NOMO-1 treated with dmso at 0.1 percent for 144 hours (cell line): ENCODE measurements around the gene RALGPS1.

Experiments used
- DNase-seq: peaks from one replicate; lab custom pipeline; 2025; ENCODE audit not compliant: unreplicated experiment; lab: John Stamatoyannopoulos, UW

RALGPS1 gene

DNA sequence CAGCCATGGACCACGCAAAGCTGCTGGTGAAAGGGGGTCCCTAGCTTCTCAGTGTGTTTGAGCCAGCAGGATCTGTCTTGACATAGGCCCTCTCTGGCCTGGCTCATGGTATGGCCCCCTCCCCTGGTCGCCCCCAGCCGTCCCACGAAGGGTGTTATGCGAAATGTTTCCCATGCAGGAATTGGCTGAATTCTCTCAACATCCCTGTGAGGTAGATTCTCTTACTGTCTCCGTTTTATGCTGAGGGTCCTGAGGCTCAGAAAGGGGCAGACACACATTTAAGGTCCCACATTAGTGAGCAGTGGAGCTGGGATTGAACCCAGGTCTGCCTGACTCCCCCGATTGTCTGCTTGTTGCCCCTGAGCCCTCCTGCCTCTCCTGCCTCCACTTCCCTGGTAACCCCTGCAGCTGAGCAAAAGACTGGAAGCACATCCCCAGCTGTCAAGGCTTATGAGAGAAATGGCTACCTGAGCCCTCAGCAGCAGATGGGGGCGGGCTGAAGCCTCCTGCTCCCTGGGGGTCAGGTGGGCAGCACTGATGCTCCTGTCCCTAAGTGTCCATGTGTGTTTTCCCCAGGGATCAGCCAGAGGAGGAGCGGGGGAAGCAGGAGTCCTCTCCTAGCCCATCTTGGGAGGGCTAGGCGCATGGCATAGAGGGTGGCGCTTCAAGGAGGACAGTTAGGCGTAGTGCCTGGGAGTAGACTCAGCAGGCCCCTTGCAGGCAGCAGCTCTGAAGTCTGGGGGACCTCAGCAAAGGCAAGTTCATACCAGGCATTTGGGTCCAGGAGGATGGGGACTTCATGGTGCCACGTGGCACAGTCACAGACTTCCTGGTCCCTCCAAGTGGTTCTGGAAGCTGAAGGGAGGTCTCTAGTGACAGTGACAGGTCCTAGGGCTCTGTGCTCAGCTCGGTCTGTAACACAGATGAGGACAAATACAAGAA, 301.0 kb downstream of the RALGPS1 start:
- no peak for DNase-seq

DNA sequence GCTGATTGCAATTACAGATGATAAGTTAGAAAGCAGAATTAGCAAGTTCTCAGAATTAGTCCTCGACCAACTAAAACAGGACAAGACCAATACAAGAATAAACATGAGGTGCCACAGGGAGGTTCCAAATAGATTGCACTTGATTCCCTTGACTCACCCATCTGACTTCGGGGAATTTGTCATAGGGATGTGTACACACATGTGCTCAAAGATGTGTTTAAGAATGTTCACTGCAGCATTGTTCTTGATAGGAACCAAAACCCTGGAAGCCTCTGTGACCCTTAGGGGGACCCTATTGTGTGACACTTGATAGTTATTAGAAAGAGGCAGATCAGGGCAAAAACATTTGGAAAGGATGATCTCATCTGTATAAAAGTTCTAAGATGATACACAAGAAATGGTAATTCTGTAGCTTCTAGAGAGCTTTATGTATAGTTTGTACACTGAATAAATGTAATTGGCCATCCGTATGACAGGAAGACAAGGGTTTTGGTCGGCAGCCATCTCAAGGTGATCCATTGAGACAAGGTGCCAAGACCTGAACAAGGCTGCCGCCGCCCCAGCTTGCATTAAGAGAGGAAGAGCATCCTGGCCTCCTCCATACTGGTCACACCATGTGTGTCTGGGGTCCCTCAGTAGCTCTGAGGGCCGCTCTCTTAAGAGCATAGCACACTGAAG, 301.8 kb downstream of the RALGPS1 start:
- no peak for DNase-seq

DNA sequence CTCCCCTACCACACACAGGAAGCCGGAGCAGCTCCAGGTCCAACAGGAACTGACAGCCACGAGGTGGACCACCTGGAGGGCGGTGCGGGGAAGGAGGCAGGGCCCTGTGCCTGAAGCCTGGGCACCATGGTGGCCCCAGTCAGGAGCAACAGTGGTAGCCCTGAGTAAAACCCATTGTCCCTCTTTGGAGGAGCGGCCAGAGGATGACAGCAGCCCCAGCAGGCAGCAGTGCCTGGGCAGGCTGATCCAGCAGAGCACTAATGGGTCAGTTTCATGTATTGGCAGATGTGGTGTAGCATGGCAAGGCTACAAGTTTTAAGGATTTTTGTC, 302.3 kb downstream of the RALGPS1 start:
- no peak for DNase-seq

DNA sequence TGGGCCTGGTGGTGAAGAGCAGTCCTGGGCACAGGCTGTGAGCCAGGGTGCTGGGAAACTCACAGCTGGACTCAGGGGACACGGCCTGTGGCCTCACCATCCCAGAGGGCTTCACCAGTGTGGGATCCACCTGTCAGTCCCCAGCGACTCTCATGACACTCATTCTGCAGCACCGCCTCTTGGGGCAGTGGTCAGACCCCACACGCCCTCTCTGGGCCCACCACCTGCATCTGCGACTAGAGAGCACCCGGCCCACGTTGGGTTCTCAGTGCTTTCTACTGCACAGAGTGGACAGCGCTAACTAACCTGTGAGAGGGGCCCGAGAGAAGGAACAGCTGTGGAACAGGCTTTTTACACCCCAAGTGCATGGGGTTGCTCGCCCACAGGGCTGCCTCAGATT, 304.2 kb downstream of the RALGPS1 start:
- DNase-seq = no peak

DNA sequence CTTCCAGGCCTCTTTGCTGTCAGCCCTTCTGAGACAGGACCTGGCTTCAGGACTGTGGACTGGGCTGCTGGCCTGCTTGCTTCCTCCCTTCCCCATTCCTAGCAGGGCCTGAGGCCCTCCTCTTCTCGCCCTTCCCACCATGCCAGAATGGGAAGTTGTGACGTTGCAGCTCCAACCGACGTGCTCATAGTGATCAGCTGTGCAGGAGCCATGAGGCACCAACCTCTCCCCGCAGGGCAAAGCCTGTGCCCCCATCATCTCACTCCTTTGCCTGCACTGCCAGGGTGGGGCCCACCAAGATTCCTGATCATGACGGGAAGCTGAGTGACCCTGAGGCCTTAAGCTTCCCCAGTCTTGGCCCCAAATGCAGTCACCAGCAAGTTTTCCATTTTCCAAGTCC, 304.9 kb downstream of the RALGPS1 start:
- no peak for DNase-seq

DNA sequence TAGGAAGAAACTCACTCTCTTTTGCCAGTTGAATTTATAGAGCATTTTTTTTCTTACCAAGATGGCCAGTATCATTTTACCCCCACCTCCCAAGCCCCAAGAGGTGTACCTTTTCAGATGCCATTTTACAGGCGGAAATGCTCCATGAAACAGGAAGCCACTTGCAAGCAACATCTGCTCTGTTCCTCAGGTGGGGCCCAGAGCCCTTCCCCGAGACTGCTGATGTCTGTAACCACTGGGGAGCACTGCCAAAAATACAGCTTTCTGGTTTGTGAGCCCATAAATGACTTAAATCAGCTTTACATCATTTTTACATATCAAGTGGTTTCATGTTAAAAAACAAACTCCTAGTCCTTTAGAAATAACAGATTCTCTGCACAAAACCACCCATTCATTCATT, 307.1 kb downstream of the RALGPS1 start:
- no peak for DNase-seq

DNA sequence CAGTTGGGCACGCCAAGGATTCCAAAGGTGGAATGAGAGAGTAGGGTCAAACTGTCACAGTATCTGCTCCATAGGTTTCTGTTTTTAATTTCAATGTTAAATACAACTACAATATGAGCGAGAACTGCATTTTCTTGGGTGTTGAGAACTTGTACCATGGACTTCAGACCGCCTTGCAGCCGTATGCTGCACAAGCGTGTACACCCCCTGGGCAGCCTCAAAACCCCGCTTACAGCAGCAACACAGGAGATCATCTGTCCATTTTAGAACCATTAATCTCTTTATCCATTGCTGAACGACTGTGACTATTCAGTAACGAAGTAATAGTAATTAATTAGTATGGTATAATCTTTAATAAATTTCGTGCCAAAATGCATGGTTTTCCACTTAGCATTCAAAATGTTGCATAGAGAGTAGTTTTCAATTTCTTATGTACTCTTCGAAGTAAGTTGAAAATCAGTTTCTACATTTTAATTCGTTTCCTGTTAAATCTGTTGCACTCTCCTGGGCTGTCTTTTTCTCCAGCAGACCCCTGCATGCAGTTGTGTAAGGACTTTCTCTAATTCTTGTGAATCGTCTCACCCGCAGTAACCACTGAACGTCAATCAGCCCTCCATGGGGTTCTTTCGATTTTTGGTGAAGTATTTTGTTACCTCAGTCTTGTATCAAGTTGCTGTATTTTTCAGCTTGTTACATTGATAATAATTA, 308.0 kb downstream of the RALGPS1 start:
- no peak for DNase-seq

DNA sequence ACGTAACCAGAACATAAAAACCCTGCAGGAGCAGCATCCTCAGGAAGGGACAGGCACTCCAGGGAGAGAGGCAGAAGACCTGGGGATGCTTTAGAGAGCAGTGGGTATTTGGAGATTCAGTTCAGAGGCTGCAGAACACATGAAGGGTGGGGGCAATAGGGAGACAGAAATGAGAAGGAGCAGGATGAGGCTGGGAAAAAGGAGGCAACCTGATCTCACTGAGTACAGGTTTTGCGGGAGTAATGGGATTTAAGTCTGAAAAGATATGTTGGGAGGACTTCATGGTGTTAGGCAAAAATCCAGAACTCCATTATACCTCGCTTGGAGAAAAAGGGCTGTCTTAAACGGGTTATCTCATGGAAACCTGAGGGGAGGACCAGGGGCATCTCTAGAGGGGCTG, 308.7 kb downstream of the RALGPS1 start:
- DNase-seq = no peak

DNA sequence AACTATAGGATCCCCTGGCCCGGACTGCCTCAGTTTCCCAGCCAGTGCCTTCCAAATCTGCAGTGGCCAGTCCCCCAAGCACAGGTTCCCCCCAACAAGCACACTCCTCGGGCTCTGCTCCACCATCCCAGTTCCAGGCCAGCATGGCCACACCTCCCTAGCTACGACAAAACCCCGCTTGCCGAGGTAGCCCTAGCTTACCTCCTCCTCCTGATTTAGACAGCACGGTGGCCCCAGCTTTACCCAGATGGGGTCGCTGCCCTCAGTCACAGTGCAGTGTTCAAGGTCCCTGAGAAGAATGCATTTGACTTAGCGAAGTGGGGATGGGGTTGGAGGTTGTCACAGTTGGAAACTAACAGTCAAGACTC, 309.2 kb downstream of the RALGPS1 start:
- no peak for DNase-seq

DNA sequence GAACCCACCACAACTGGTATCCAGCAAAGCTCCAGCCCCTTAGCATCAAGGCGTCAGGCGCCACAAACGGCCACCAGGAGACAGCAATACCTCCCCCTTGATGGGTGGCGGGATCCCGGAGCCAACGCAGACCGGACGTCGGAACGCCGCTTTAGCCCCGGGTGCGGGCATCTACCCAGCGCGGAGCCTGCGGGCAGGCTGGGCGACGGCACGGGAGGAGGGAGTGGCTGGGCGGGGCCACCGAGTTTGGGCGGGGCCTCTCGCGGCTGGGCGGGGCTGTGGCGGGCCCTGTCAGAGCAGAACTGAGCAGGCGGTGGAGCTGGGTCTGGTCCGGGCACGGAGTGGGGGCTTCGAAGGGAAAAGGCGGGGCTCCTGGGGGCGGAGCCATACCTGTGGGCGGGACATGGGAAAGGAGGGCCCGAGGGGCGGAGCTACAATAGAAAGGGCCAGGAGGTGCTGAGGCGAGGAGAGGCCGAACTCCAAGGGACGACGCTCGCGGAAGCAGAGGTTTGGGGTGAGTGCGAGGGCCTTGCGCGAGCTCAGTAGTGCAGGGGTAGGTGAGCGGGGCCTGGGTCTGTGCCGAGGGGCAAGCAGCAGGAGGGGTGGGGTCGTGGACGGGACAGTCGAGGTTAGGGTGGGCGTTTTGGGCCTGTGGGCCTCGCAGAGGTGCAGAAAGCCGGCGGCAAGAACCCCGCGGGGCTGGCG, 309.7 kb downstream of the RALGPS1 start:
- DNase-seq = peak; percentile 70

DNA sequence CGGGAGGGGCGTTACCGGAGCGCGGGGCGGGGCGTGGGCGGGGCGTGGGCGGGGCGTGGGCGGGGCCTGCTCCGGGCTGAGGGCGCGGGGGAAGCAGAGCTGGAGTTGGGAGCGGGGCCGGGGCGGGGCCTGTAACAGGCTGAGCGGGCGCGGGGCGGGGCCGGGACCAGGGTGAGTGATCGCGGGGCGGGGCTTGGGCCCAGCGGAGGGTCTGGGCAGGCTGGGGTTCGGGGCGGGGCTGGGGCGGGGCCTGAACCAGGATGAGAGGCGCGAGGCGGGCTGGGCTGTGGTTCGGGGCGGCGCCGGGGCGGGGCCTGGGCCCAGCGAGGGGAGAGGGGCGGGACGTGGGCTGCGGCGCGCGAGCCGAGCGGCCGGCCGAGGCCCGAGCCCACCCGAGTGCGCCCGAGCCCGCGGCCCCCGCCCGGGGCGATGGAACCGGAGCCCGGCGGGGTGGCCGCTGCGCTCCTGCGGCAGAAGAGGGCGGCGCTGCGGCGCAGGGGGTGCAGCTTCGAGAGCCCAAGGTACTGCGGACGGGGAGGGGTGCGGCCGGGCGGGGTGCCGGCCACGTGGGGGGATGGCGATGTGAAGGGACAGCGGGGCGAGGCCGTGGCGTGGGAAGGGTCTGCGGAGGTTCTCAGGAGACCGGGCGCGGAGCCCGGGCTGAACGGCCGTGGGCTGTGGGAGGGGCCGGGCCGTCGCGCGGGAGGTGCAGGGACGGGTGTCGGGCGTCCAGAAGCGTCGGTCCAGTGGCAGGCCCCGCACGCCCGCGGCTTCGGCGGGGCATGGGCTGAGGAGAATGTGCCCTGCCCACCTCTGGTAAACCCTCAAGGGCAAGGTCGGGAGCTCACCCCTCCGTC, 310.5 kb downstream of the RALGPS1 start:
- peak; percentile 82 for DNase-seq

DNA sequence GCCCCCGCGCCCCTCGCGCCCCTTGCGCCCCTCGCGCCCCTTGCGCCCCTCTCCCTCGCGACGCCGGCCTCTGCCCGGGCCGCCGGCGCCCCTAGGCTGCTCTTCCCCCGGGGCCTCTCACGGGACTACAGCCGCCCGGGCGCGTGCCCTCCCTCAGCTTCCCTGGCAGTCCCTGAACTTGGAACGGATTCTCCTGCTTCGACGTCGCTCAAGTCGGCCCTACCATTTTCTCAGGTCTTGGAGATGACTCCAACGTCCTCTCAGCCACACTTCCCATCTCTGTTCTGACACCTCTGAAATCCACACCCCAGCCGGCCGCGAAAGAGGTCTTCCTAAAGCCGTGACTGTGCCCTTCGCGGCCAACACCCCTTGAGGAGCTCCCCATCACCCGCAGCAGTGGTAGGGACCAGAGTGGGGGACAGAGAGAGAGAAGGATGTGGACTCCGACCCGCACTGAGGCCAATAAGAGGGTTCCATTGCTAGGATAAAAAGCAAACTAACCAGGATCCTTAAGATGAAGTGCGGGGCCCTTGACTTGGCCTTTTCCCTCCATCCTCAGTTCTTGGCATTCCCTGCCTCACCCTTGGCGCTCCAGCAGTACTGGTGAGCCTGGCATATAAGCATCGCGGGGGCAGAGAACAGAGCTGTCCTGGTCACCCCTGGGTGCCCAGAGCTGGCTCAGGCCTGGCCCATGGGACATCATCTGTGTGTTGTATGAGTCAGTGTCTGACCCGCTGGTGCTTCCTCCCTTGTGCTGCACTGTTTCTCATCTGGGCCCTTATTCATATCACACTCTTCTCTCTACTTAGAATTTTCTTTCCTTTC, 311.4 kb downstream of the RALGPS1 start:
- no peak for DNase-seq

DNA sequence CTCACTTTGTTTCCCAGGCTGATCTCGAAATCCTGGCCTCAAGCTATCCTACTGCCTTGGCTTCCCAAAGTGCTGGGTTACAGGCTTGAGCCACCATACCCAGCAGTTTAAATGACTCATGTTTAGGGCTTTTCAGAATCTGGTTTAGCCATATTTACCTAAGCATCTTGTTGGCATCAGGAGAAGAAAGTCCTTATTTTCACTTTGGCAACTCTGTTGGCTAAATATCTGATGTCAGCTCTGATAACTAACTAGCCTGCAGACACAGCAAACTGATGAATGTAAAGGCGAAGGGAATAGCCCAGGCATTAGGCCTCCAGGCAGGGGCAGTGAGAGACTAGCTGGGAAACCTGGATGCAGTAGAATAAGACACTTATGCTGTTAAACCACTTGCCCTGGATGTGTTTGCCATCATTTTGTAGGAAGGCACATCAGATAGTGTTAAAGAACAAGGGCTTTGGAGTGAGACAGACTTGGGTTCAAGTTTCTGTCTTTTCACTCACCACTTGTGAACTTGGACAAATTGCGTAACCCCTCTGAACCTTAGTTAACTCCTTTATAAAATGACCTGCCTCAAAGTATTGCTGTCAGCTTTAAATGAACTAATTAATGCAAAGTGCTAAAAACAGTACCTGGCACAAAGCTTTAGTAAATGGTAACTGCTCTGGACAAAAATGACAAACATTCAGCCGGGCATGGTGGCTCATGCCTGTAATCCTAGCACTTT, 315.3 kb downstream of the RALGPS1 start:
- DNase-seq = no peak

DNA sequence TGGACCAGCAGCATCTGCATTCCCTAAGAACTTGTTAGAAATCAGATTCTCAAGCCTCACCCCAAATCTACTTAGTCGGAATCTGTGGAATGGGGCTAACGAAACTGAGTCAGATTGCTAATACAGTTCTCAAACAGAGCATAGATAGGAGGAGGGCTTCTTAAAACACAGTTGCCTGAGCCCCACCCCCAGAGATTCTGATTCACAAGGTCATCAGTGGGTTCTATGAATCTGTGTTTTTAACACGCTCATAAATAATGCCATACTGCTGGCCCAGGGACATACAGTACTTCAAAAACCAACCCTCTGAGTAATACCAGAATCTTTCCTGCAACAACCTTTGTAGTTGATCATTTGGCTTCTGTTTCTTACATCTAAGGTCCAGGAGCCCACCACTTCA, 317.1 kb downstream of the RALGPS1 start:
- DNase-seq = no peak

DNA sequence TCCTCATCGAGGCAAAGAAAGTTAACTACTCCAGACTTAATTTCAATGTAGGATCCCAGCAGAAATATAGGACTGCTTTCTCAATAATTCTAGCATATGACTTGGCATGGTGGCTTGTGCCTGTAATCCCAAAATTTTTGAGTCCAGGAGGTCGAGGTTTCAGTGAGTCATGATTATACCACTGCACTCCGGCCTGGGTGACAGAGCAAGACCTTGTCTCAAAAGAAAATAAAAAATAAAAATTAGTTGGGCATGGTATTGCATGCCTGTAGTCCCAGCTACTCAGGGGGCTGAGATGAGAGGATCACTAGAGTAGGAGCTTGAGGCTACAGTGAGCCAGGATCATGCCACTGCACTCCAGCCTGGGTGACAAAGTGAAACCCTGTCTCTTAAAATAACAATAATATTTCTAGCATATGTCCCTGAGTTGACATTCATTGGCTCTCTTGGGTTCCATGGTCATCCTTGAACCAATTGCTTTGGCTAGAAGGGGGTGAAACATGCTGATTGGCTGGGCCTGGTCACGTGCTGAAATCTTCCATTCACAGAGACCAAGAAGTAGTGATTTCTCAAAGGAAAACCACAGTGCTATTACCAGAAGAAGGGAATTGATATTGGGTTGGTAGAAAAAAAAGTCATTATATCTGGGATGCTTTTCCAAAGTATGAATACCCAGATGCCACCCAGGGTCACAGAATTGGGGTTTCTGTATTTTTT, 318.4 kb downstream of the RALGPS1 start:
- no peak for DNase-seq

DNA sequence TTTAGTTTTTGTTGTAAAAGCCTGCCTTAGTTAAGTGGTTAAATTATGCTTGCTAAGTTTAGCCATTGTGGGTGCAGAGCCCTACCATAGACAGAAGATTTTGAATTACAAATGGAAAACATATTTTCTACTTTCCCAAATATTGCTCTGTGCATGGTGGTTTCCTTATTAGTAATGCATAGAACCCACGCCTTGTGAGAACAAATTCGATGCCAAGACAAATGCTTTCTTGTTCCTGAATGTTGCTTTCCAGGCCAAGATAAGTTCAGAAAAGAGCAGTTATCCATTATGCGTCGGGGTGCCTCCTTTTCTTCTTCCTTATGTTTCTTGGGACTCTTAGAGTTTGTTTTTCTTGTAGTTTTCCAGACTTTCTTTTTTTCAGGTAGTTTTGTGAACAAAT, 319.0 kb downstream of the RALGPS1 start:
- DNase-seq = no peak

DNA sequence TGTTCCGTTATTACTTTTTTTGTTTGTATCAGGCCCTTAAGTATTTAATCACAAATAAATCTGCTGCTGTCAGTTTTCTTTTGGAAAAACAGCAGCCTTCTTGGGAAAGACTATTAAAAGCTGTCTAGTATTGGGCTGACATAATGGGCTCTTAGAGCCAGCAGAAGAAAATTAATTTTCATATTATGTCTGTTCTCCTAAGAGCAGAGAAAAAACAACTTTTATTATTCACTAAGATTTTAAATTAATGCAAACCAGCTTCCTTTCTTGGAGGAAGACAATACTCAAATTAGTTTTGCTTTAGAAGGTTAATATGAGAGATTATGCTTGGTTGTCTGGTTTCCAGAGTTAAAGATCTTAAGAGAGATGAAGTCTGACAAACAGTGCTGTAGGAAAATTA, 319.4 kb downstream of the RALGPS1 start:
- DNase-seq = no peak

DNA sequence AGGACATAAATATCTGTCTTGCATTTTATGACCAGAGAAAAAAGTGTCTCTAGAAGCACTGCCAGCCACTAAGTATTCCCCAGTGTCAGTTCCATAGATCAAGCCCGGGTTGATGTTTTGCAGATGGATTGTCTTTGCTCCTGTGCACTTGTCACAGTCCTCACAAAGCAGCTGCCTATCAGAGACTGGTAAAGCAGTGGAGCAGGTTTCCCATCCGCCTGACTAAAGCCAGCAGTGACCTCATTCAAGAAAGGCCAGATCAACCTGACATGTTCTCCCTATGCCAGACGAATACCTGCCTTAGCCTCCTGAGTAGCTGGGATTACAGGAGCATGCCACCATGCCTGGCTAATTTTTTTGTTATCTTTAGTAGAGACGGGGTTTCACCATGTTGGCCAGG, 323.2 kb downstream of the RALGPS1 start:
- no peak for DNase-seq
